Caco-2 (cell line): ENCODE measurements around the gene C3orf20. TPM values are rescaled to one million over a fixed set of nuclear protein-coding genes. Genes with fewer than 3 reads are reported as not detected.

Experiments used
- BruUV-seq: library from RNA; stranded (reverse); fragments of 400-500 nt; replicated peaks from 2 replicates; lab custom pipeline; 2021; lab: Mats Ljungman, UMichigan
- CTCF ChIA-PET: fragments of 300-600 bp; sonication (Branson Sonifier 250); formaldehyde crosslinking; loops from one replicate; lab custom pipeline; 2022; ENCODE audit warnings: antibody characterized with exemption; lab: Charles Lee
- POLR2A ChIA-PET: fragments of 300-600 bp; sonication (Branson Sonifier 250); formaldehyde crosslinking; loops from one replicate; lab custom pipeline; 2022; ENCODE audit warnings: antibody characterized with exemption; lab: Charles Lee
- DNase-seq, 2 experiments: peaks; one replicate each; pipeline versions ENCODE4 v3.0.0 to v3.0.0-alpha.2; 2020 to 2022
- H3K27me3 ChIP-seq: replicated peaks from 2 replicates; pipeline ENCODE4 v1.6.0; 2011; ENCODE audit warnings: low read length; ENCODE audit not compliant: control insufficient read depth, insufficient read depth
- H3K36me3 ChIP-seq: 2 replicates; pipeline ENCODE4 v1.5.1; 2011; ENCODE audit warnings: low read length; ENCODE audit not compliant: control insufficient read depth, insufficient read depth
- H3K4me1 ChIP-seq: fragments of 250-450 bp; sonication (Bioruptor Pico); 2 replicates; pipeline ENCODE4 v1.5.1; 2020; ENCODE audit warnings: mild to moderate bottlenecking
- H3K4me3 ChIP-seq: 2 replicates; pipeline ENCODE4 v1.5.1; 2011; ENCODE audit warnings: low read depth, mild to moderate bottlenecking, control low read depth, low read length
- H3K9me3 ChIP-seq: fragments of 250-450 bp; sonication (Bioruptor Pico); 2 replicates; pipeline ENCODE4 v1.5.1; 2020; ENCODE audit warnings: mild to moderate bottlenecking, moderate library complexity
- H3K27ac Mint-ChIP-seq: one replicate; pipeline ENCODE4 v1.8.0; 2022; ENCODE audit warnings: mixed read lengths; ENCODE audit not compliant: unreplicated experiment
- H3K27me3 Mint-ChIP-seq: one replicate; pipeline ENCODE4 v1.8.0; 2022; ENCODE audit warnings: mixed read lengths; ENCODE audit not compliant: insufficient read depth, unreplicated experiment
- H3K36me3 Mint-ChIP-seq: one replicate; pipeline ENCODE4 v1.8.0; 2022; ENCODE audit warnings: mild to moderate bottlenecking, mixed read lengths; ENCODE audit not compliant: insufficient read depth, unreplicated experiment
- H3K4me1 Mint-ChIP-seq: one replicate; pipeline ENCODE4 v1.8.0; 2022; ENCODE audit warnings: low read depth, mixed read lengths; ENCODE audit not compliant: unreplicated experiment
- H3K4me3 Mint-ChIP-seq: one replicate; pipeline ENCODE4 v1.8.0; 2022; ENCODE audit warnings: mild to moderate bottlenecking, moderate library complexity, mixed read lengths; ENCODE audit not compliant: unreplicated experiment
- H3K9me3 Mint-ChIP-seq: one replicate; pipeline ENCODE4 v1.8.0; 2022; ENCODE audit warnings: mixed read lengths; ENCODE audit not compliant: unreplicated experiment
- intact Hi-C: fragments of 100-400 bp; cut with micrococcal nuclease; formaldehyde crosslinking; loops from one replicate; pipeline ENCODE4 v1.10.0; 2022; ENCODE audit not compliant: unreplicated experiment
- total RNA-seq: library from RNA; stranded (reverse); gene quantifications from 2 replicates; pipeline ENCODE4 v1.2.3, GENCODE V29; 2022
- TF ChIP-seq, protein P1 (sequence below), 2 experiments: fragments of 200-600 bp in 1 of 2; IDR thresholded peaks; 1 replicate in 1 of 2; 2 replicates in 1 of 2; pipeline versions ENCODE4 v1.5.1 to v1.8.0; 2011 to 2022; ENCODE audit warnings: antibody characterized with exemption in 1 of 2, control low read depth in 1 of 2, inconsistent platforms in 1 of 2, low read depth in 1 of 2, low read length in 1 of 2, mild to moderate bottlenecking in 1 of 2, moderate library complexity in 1 of 2; ENCODE audit not compliant: insufficient read depth in 1 of 2, severe bottlenecking in 1 of 2, unreplicated experiment in 1 of 2

The C3orf20 gene
- total RNA-seq, 1 experiment from 2014 or later, result 0.09 TPM

- TF ChIP-seq, protein P1, sequence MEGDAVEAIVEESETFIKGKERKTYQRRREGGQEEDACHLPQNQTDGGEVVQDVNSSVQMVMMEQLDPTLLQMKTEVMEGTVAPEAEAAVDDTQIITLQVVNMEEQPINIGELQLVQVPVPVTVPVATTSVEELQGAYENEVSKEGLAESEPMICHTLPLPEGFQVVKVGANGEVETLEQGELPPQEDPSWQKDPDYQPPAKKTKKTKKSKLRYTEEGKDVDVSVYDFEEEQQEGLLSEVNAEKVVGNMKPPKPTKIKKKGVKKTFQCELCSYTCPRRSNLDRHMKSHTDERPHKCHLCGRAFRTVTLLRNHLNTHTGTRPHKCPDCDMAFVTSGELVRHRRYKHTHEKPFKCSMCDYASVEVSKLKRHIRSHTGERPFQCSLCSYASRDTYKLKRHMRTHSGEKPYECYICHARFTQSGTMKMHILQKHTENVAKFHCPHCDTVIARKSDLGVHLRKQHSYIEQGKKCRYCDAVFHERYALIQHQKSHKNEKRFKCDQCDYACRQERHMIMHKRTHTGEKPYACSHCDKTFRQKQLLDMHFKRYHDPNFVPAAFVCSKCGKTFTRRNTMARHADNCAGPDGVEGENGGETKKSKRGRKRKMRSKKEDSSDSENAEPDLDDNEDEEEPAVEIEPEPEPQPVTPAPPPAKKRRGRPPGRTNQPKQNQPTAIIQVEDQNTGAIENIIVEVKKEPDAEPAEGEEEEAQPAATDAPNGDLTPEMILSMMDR (IDR thresholded peaks at IDR 0.05; ENCODE audit: insufficient read depth in 1 of 2, low read depth in 1 of 2, low read length in 1 of 2, severe bottlenecking in 1 of 2, unreplicated experiment in 1 of 2), result no peak
- Mint-ChIP-seq H3K4me3 (no peak overlapping the region), H3K4me1 (no peaks in the 10 kb centered on the region), H3K9me3 (no peaks in the 10 kb centered on the region), H3K27me3 (peaks cover 3% of the 10 kb centered on the region), H3K27ac (no peak overlapping the region), H3K36me3 (no peaks in the 10 kb centered on the region)
- intact Hi-C loops, result no loop called here
- DNase-seq, result no peak
- ChIA-PET CTCF (no interaction called here), POLR2A (no interaction called here)
- no peak overlapping the region for H3K4me3 ChIP-seq
- no peaks in the 10 kb centered on the region for H3K36me3 ChIP-seq
- BruUV-seq, result no TSS peak
- no peaks in the 10 kb centered on the region for H3K9me3 ChIP-seq
- H3K4me1 ChIP-seq, result no peaks in the 10 kb centered on the region
- no peaks in the 10 kb centered on the region for H3K27me3 ChIP-seq
These were observed 122.8 kb downstream of the C3orf20 start for GRCh38 chr3:14797731-14798130.

GRCh38 chr3:14798231-14798630 lies 123.3 kb downstream of the C3orf20 start:
- POLR2A ChIA-PET, result no interaction called here
- no TSS peak for BruUV-seq

GRCh38 chr3:14799146-14799545 lies 124.2 kb downstream of the C3orf20 start:
- H3K36me3 ChIP-seq, result no peaks in the 10 kb centered on the region
- no peaks in the 10 kb centered on the region for H3K9me3 ChIP-seq
- Mint-ChIP-seq H3K4me1 (peaks cover 8% of the 10 kb centered on the region), H3K9me3 (no peaks in the 10 kb centered on the region), H3K36me3 (no peaks in the 10 kb centered on the region), H3K4me3 (no peak overlapping the region), H3K27ac (no peak overlapping the region), H3K27me3 (peaks cover 3% of the 10 kb centered on the region)
- intact Hi-C loops, result no loop called here
- CTCF ChIA-PET, result no interaction called here
- TF ChIP-seq, protein P1 (IDR thresholded peaks at IDR 0.05; ENCODE audit: insufficient read depth in 1 of 2, low read depth in 1 of 2, low read length in 1 of 2, severe bottlenecking in 1 of 2, unreplicated experiment in 1 of 2), result no peak
- POLR2A ChIA-PET, result no interaction called here
- H3K4me3 ChIP-seq, result no peak overlapping the region
- no peak for DNase-seq
- peaks cover 7% of the 10 kb centered on the region for H3K4me1 ChIP-seq
- no peaks in the 10 kb centered on the region for H3K27me3 ChIP-seq
- no TSS peak for BruUV-seq

More at GRCh38 chr3:14798231-14798630, 123.3 kb downstream of the C3orf20 start:
- Histone ChIP-seq H3K9me3 (no peaks in the 10 kb centered on the region), H3K4me3 (no peak overlapping the region), H3K36me3 (no peaks in the 10 kb centered on the region), H3K27me3 (no peaks in the 10 kb centered on the region), H3K4me1 (no peaks in the 10 kb centered on the region)
- H3K27me3 Mint-ChIP-seq, result peaks cover 3% of the 10 kb centered on the region
- DNase-seq, result no peak
- H3K36me3 Mint-ChIP-seq, result no peaks in the 10 kb centered on the region
- H3K9me3 Mint-ChIP-seq, result no peaks in the 10 kb centered on the region
- CTCF ChIA-PET, result no interaction called here
- H3K27ac Mint-ChIP-seq, result no peak overlapping the region
- intact Hi-C loops, result no loop called here
- H3K4me1 Mint-ChIP-seq, result peaks cover 4% of the 10 kb centered on the region
- TF ChIP-seq, protein P1 (IDR thresholded peaks at IDR 0.05; ENCODE audit: insufficient read depth in 1 of 2, low read depth in 1 of 2, low read length in 1 of 2, severe bottlenecking in 1 of 2, unreplicated experiment in 1 of 2), result no peak
- no peak overlapping the region for H3K4me3 Mint-ChIP-seq
